Body of pancreas (tissue), 4 donors: ENCODE results near the gene ZNF24.

Source experiments
- CTCF ChIP-seq, 7 experiments: fragments of 450-650 bp in 4 of 7; fragments of 200-600 bp in 3 of 7; sonication (generic) in 3 of 7; IDR thresholded peaks; one replicate each; pipeline ENCODE4 v1.5.1; 2016 to 2019; ENCODE audit warnings: antibody characterized with exemption in 7 of 7
- POLR2A ChIP-seq, 3 donors: fragments of 450-650 bp; IDR thresholded peaks; one replicate each; pipeline ENCODE4 v1.6.1; 2016; ENCODE audit warnings: antibody characterized with exemption in 3 of 3, mild to moderate bottlenecking in 2 of 3

- TF ChIP-seq CTCF (IDR thresholded peaks at IDR 0.05) (no peak), POLR2A (IDR thresholded peaks at IDR 0.05) (no peak)
Measured at GRCh38 chr18:35334212-35334611, 10.0 kb downstream of the ZNF24 start.
